A673 (cell line): ENCODE measurements around the gene ABHD4. TPM values are rescaled to one million over a fixed set of nuclear protein-coding genes. Genes with fewer than 3 reads are reported as not detected.

ENCODE experiments used
- BruUV-seq: library from RNA; stranded (reverse); fragments of 400-500 nt; replicated peaks from 2 replicates; lab custom pipeline; 2021; lab: Mats Ljungman, UMichigan
- CTCF ChIA-PET: fragments of 300-600 bp; sonication (Branson Sonifier 250); formaldehyde crosslinking; loops from one replicate; lab custom pipeline; 2022; ENCODE audit warnings: antibody characterized with exemption; lab: Charles Lee
- POLR2A ChIA-PET: fragments of 300-600 bp; sonication (Branson Sonifier 250); formaldehyde crosslinking; loops from one replicate; lab custom pipeline; 2022; ENCODE audit warnings: antibody characterized with exemption; ENCODE audit not compliant: low non-redundant PET; lab: Charles Lee
- DNase-seq: peaks from one replicate; pipeline ENCODE4 v3.0.0-alpha.2; 2015; ENCODE audit warnings: low spot score
- H3K27ac ChIP-seq: fragments of 200-600 bp; sonication (generic); 2 replicates; pipeline ENCODE4 v1.5.1; 2016; ENCODE audit warnings: mixed run types, low read depth, mild to moderate bottlenecking, mixed read lengths, antibody characterized with exemption, low read length; ENCODE audit not compliant: poor library complexity, severe bottlenecking
- H3K27me3 ChIP-seq: fragments of 200-600 bp; sonication (generic); replicated peaks from 2 replicates; pipeline ENCODE4 v1.6.1; 2017; ENCODE audit warnings: mixed run types, low read depth, mild to moderate bottlenecking, mixed read lengths, antibody characterized with exemption, low read length; ENCODE audit not compliant: insufficient read depth, poor library complexity
- H3K36me3 ChIP-seq: fragments of 200-600 bp; sonication (generic); 2 replicates; pipeline ENCODE4 v1.6.1; 2016; ENCODE audit warnings: mixed run types, mild to moderate bottlenecking, mixed read lengths, antibody characterized with exemption, low read length; ENCODE audit not compliant: insufficient read depth, poor library complexity, severe bottlenecking
- H3K4me1 ChIP-seq: fragments of 200-600 bp; sonication (generic); 2 replicates; pipeline ENCODE4 v1.6.1; 2017; ENCODE audit warnings: mixed run types, mild to moderate bottlenecking, mixed read lengths, antibody characterized with exemption, low read length; ENCODE audit not compliant: insufficient read depth, poor library complexity, severe bottlenecking
- H3K4me3 ChIP-seq: fragments of 200-600 bp; sonication (generic); 2 replicates; pipeline ENCODE4 v1.5.1; 2016; ENCODE audit warnings: low read depth, mixed run types, mild to moderate bottlenecking, mixed read lengths, low read length; ENCODE audit not compliant: poor library complexity, severe bottlenecking
- H3K9me3 ChIP-seq: fragments of 200-600 bp; sonication (generic); 2 replicates; pipeline ENCODE4 v1.6.1; 2016; ENCODE audit warnings: mixed run types, low read depth, mild to moderate bottlenecking, mixed read lengths, antibody characterized with exemption, low read length; ENCODE audit not compliant: poor library complexity, severe bottlenecking
- EZH2 ChIP-seq: fragments of 200-600 bp; sonication (generic); IDR thresholded peaks from 2 replicates; pipeline ENCODE4 v1.6.1; 2017; ENCODE audit warnings: borderline replicate concordance, low read depth, mild to moderate bottlenecking, mixed read lengths, antibody characterized with exemption, low read length; ENCODE audit not compliant: poor library complexity, severe bottlenecking
- intact Hi-C: fragments of 100-400 bp; cut with micrococcal nuclease; formaldehyde crosslinking; loops from one replicate; pipeline ENCODE4 v1.10.0; 2022; ENCODE audit not compliant: unreplicated experiment
- total RNA-seq: library from RNA; stranded (reverse); gene quantifications from 2 replicates; pipeline ENCODE4 v1.2.3, GENCODE V29; 2021
- TF ChIP-seq, protein P1 (sequence below): fragments of 300-800, 200-600 bp; sonication (generic); conservative IDR thresholded peaks from 2 replicates; pipeline ENCODE4 v1.5.1; 2017; ENCODE audit warnings: low read depth, mild to moderate bottlenecking, antibody characterized with exemption, low read length, moderate library complexity, mixed read lengths

Gene ABHD4
- total RNA-seq, 1 experiment from 2014 or later: 36.6 TPM

DNA sequence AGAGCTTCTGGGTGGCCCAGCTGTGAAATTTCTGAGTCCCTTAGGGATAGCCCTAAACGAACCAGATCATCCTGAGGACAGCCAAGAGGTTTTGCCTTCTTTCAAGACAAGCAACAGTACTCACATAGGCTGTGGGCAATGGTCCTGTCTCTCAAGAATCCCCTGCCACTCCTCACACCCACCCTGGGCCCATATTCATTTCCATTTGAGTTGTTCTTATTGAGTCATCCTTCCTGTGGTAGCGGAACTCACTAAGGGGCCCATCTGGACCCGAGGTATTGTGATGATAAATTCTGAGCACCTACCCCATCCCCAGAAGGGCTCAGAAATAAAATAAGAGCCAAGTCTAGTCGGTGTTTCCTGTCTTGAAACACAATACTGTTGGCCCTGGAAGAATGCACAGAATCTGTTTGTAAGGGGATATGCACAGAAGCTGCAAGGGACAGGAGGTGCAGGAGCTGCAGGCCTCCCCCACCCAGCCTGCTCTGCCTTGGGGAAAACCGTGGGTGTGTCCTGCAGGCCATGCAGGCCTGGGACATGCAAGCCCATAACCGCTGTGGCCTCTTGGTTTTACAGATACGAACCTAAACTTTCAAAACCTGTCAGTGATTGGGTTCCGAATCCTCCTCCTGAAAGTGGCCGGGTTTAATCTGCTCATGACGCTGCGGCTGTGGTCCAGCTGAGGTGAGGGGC lies 48.0 kb upstream of the ABHD4 start:
- Histone ChIP-seq H3K36me3 (no peaks in the 10 kb centered on the region), H3K27me3 (no peaks in the 10 kb centered on the region), H3K9me3 (no peaks in the 10 kb centered on the region), H3K4me3 (no peak overlapping the region), H3K4me1 (peaks cover 85% of the 10 kb centered on the region), H3K27ac (peak overlapping the region; percentile 86)
- ChIA-PET CTCF (interaction anchor here (0.5 to 1.8 kb wide), 3 partner anchors 20 to 161 kb away, joined by 3 to 5 read pairs (median 4); no protein-coding TSS in a partner anchor), POLR2A (no interaction called here)
- intact Hi-C loops: loop anchor here (2.0 to 10.0 kb wide), 4 partner anchors 43 to 505 kb away; partner anchors contain the start of gene CDH24
- peak; percentile 97 for DNase-seq
- BruUV-seq: no TSS peak
- TF ChIP-seq, protein P1, sequence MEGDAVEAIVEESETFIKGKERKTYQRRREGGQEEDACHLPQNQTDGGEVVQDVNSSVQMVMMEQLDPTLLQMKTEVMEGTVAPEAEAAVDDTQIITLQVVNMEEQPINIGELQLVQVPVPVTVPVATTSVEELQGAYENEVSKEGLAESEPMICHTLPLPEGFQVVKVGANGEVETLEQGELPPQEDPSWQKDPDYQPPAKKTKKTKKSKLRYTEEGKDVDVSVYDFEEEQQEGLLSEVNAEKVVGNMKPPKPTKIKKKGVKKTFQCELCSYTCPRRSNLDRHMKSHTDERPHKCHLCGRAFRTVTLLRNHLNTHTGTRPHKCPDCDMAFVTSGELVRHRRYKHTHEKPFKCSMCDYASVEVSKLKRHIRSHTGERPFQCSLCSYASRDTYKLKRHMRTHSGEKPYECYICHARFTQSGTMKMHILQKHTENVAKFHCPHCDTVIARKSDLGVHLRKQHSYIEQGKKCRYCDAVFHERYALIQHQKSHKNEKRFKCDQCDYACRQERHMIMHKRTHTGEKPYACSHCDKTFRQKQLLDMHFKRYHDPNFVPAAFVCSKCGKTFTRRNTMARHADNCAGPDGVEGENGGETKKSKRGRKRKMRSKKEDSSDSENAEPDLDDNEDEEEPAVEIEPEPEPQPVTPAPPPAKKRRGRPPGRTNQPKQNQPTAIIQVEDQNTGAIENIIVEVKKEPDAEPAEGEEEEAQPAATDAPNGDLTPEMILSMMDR: no peak
- no peak for TF ChIP-seq EZH2

DNA sequence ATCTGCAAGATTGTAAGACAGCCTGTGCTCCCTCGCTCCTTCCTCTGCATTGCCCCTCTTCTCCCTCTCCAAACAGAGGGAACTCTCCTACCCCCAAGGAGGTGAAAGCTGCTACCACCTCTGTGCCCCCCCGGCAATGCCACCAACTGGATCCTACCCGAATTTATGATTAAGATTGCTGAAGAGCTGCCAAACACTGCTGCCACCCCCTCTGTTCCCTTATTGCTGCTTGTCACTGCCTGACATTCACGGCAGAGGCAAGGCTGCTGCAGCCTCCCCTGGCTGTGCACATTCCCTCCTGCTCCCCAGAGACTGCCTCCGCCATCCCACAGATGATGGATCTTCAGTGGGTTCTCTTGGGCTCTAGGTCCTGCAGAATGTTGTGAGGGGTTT lies 46.5 kb upstream of the ABHD4 start:
- Histone ChIP-seq H3K4me1 (peaks cover 74% of the 10 kb centered on the region), H3K4me3 (no peak overlapping the region), H3K27ac (peak overlapping the region; percentile 86), H3K36me3 (no peaks in the 10 kb centered on the region), H3K27me3 (no peaks in the 10 kb centered on the region), H3K9me3 (no peaks in the 10 kb centered on the region)
- DNase-seq: peak; percentile 60
- ChIA-PET CTCF (no interaction called here), POLR2A (interaction anchor here (0.7 kb wide), 1 partner anchor 67 kb away, joined by 3 read pairs; no protein-coding TSS in a partner anchor)
- intact Hi-C loops: loop anchor here (2.0 to 10.0 kb wide), 2 partner anchors 67 to 503 kb away; partner anchors contain the start of gene CDH24
- no TSS peak for BruUV-seq
- TF ChIP-seq, protein P1: no peak
- no peak for TF ChIP-seq EZH2

DNA sequence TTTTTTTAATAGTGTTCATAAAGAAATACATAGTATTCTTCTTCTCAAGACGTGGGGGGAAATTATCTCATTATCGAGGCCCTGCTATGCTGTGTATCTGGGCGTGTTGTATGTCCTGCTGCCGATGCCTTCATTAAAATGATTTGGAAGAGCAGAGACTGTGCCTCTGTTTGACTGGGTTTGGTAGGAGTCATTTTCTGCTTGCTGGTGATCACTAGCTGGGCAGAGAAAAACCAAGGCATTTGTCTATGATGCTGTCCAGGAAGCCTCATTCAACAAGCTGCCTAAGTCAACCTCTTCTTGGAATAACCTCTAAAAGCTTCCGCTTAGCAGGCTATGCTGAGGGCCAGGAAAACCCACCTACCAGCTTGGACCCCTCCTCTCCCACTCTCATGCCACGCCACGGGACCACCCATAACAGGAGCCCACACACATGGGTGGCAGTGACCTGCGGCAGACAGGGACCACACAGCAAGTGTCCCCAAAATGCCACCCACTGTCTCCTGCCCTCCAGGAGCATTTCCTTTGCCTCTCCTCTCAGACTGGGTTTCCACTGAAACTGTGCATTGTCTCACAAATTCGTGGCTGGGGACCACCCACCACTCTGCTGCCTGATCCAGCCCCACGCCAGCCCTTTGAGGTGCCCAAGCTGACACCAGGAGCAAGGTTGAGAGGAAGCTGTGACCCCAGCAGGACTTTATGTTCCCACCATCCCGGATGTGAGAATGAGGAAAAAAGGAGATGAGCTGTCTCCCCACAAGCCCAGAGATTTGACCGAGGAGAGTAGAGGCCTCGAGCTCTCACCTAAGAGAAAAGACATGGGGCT lies 45.9 kb upstream of the ABHD4 start:
- TF ChIP-seq, protein P1: no peak
- TF ChIP-seq EZH2: no peak
- Histone ChIP-seq H3K4me1 (peaks cover 72% of the 10 kb centered on the region), H3K27me3 (no peaks in the 10 kb centered on the region), H3K36me3 (no peaks in the 10 kb centered on the region), H3K27ac (peak overlapping the region; percentile 86), H3K4me3 (no peak overlapping the region), H3K9me3 (no peaks in the 10 kb centered on the region)
- TSS peak; percentile 25 for BruUV-seq
- ChIA-PET POLR2A (interaction anchor here (0.7 kb wide), 1 partner anchor 68 kb away, joined by 3 read pairs; no protein-coding TSS in a partner anchor), CTCF (interaction anchor here (0.9 kb wide), 1 partner anchor 18 kb away, joined by 4 read pairs; no protein-coding TSS in a partner anchor)
- no peak for DNase-seq
- intact Hi-C loops: loop anchor here (10.0 kb wide), 1 partner anchor 503 kb away; the partner anchor contains the start of gene CDH24
